H1 (cell line): ENCODE measurements around the gene LCN6. TPM values are rescaled to one million over a fixed set of nuclear protein-coding genes. Genes with fewer than 3 reads are reported as not detected.

Experiments used
- CTCF ChIA-PET: fragments of 300-600 bp; sonication (Branson Sonifier 250); formaldehyde crosslinking; loops from one replicate; lab custom pipeline; 2021; ENCODE audit not compliant: partially characterized antibody; lab: Charles Lee
- POLR2A ChIA-PET: fragments of 300-600 bp; sonication (Branson Sonifier 250); formaldehyde crosslinking; loops from one replicate; lab custom pipeline; 2021; ENCODE audit warnings: inconsistent platforms; ENCODE audit not compliant: partially characterized antibody; lab: Charles Lee
- DNase-seq, 2 experiments: peaks; one replicate each; pipeline versions ENCODE4 v3.0.0 to v3.0.0-alpha.2; 2010 to 2022; ENCODE audit warnings: low spot score in 2 of 2, low read depth in 1 of 2, mixed read lengths in 1 of 2
- FAIRE-seq: peaks from 2 replicates; lab custom pipeline; 2011; peaks lifted over from hg19 to GRCh38; lab: Jason Lieb, UNC
- H2AFZ ChIP-seq: 2 replicates; pipeline ENCODE4 v1.8.1; 2012; ENCODE audit warnings: low read length, inconsistent platforms
- H2AK5ac ChIP-seq: 2 replicates; pipeline ENCODE4 v1.6.1; 2013; ENCODE audit warnings: low read depth, low read length
- H2BK120ac ChIP-seq: replicated peaks from 2 replicates; pipeline ENCODE3; 2013; ENCODE audit warnings: low read depth, low read length, inconsistent platforms
- H2BK12ac ChIP-seq: 2 replicates; pipeline ENCODE4 v1.6.1; 2013; ENCODE audit warnings: low read depth, low read length
- H2BK15ac ChIP-seq: 2 replicates; pipeline ENCODE4 v1.6.1; 2013; ENCODE audit warnings: low read length
- H2BK20ac ChIP-seq: 2 replicates; pipeline ENCODE4 v1.6.1; 2013; ENCODE audit warnings: low read length
- H2BK5ac ChIP-seq: 2 replicates; pipeline ENCODE4 v1.6.1; 2013; ENCODE audit warnings: low read depth, low read length
- H3K14ac ChIP-seq: 2 replicates; pipeline ENCODE4 v1.6.1; 2013; ENCODE audit warnings: inconsistent platforms; ENCODE audit not compliant: insufficient read length
- H3K18ac ChIP-seq: 2 replicates; pipeline ENCODE4 v1.6.1; 2013; ENCODE audit warnings: low read length; ENCODE audit errors: extremely low read depth
- H3K23ac ChIP-seq: 2 replicates; pipeline ENCODE4 v1.6.1; 2013; ENCODE audit warnings: inconsistent platforms; ENCODE audit not compliant: insufficient read length
- H3K23me2 ChIP-seq: 2 replicates; pipeline ENCODE4 v1.6.1; 2013; ENCODE audit warnings: low read depth, low read length
- H3K27ac ChIP-seq: 2 replicates; pipeline ENCODE4 v1.6.1; 2011; ENCODE audit warnings: low read depth, low read length, inconsistent platforms
- H3K27me3 ChIP-seq, 4 experiments: replicated peaks in 1 of 4; 1 replicate in 1 of 4; 2 replicates in 3 of 4; pipeline versions ENCODE4 v1.6.1 to v1.8.1; 2011 to 2013; ENCODE audit warnings: low read length in 3 of 4, mild to moderate bottlenecking in 3 of 4, inconsistent platforms in 2 of 4, mixed read lengths in 2 of 4, moderate library complexity in 1 of 4; ENCODE audit not compliant: control insufficient read depth in 3 of 4, insufficient read depth in 3 of 4; ENCODE audit errors: extremely low read depth in 1 of 4
- H3K36me3 ChIP-seq, 4 experiments: 2 replicates each; pipeline versions ENCODE4 v1.6.1 to v1.8.1; 2011 to 2013; ENCODE audit warnings: mild to moderate bottlenecking in 4 of 4, low read length in 3 of 4, moderate library complexity in 2 of 4, control low read depth in 1 of 4, inconsistent platforms in 1 of 4; ENCODE audit not compliant: insufficient read depth in 4 of 4, control insufficient read depth in 2 of 4
- H3K4ac ChIP-seq: replicated peaks from 2 replicates; pipeline ENCODE3; 2013; ENCODE audit warnings: low read length, low read depth, mixed read lengths, inconsistent platforms; ENCODE audit not compliant: insufficient read length
- H3K4me1 ChIP-seq, 4 experiments: replicated peaks in 1 of 4; 1 replicate in 1 of 4; 2 replicates in 3 of 4; pipeline versions ENCODE4 v1.6.1 to v1.8.1; 2011 to 2013; ENCODE audit warnings: low read length in 3 of 4, inconsistent platforms in 2 of 4, mixed read lengths in 1 of 4; ENCODE audit not compliant: insufficient read depth in 4 of 4, control insufficient read depth in 3 of 4
- H3K4me2 ChIP-seq, 2 experiments: 2 replicates each; pipeline versions ENCODE4 v1.6.1 to v1.8.1; 2011 to 2013; ENCODE audit warnings: low read depth in 2 of 2, low read length in 2 of 2, control low read depth in 1 of 2, inconsistent platforms in 1 of 2, mild to moderate bottlenecking in 1 of 2; ENCODE audit not compliant: insufficient read depth in 1 of 2
- H3K4me3 ChIP-seq, 4 experiments: fragments of 200-600, 300-600 bp in 1 of 4; sonication (generic), shearing (Covaris generic), sonication (Bioruptor Twin) in 1 of 4; 2 replicates each; pipeline versions ENCODE4 v1.5.1 to v1.8.1; 2011 to 2016; ENCODE audit warnings: low read length in 4 of 4, low read depth in 3 of 4, control low read depth in 2 of 4, inconsistent platforms in 2 of 4, mild to moderate bottlenecking in 2 of 4, mixed read lengths in 1 of 4, moderate library complexity in 1 of 4; ENCODE audit not compliant: insufficient read depth in 2 of 4; ENCODE audit errors: extremely low read depth in 1 of 4
- H3K56ac ChIP-seq: replicated peaks from 2 replicates; pipeline ENCODE3; 2013; ENCODE audit warnings: low read depth, mild to moderate bottlenecking, mixed read lengths, low read length, inconsistent platforms; ENCODE audit not compliant: insufficient read length
- H3K79me1 ChIP-seq: 2 replicates; pipeline ENCODE4 v1.6.1; 2013; ENCODE audit warnings: low read depth, low read length, control low read depth
- H3K79me2 ChIP-seq, 2 experiments: 2 replicates each; pipeline versions ENCODE4 v1.6.1 to v1.8.1; 2012 to 2013; ENCODE audit warnings: low read length in 2 of 2, mild to moderate bottlenecking in 2 of 2, inconsistent platforms in 1 of 2; ENCODE audit not compliant: insufficient read depth in 2 of 2, control insufficient read depth in 1 of 2
- H3K9ac ChIP-seq, 4 experiments: replicated peaks in 1 of 4; 1 replicate in 1 of 4; 2 replicates in 3 of 4; pipeline versions ENCODE4 v1.6.1 to v1.8.1; 2011 to 2013; ENCODE audit warnings: low read depth in 3 of 4, low read length in 3 of 4, control low read depth in 2 of 4, mild to moderate bottlenecking in 2 of 4, moderate library complexity in 2 of 4, inconsistent platforms in 1 of 4; ENCODE audit errors: extremely low read depth in 1 of 4
- H3K9me3 ChIP-seq, 2 experiments: 2 replicates each; pipeline versions ENCODE4 v1.6.1 to v1.8.1; 2012 to 2013; ENCODE audit warnings: mild to moderate bottlenecking in 2 of 2, moderate library complexity in 2 of 2, control low read depth in 1 of 2, inconsistent platforms in 1 of 2, low read depth in 1 of 2, low read length in 1 of 2, mixed read lengths in 1 of 2; ENCODE audit not compliant: insufficient read depth in 2 of 2
- H4K20me1 ChIP-seq, 2 experiments: replicated peaks in 1 of 2; 2 replicates each; pipeline versions ENCODE3 to v1.8.1; 2011 to 2013; ENCODE audit warnings: inconsistent platforms in 2 of 2, low read length in 2 of 2, mild to moderate bottlenecking in 1 of 2; ENCODE audit not compliant: insufficient read depth in 2 of 2, control insufficient read depth in 1 of 2
- H4K5ac ChIP-seq: 2 replicates; pipeline ENCODE4 v1.6.1; 2013; ENCODE audit warnings: low read length, low read depth, mixed read lengths, inconsistent platforms; ENCODE audit not compliant: insufficient read length
- H4K8ac ChIP-seq: 2 replicates; pipeline ENCODE4 v1.8.0; 2013; ENCODE audit warnings: mild to moderate bottlenecking, moderate library complexity, low read length, inconsistent platforms; ENCODE audit not compliant: insufficient read depth; ENCODE audit errors: extremely low read depth
- H4K91ac ChIP-seq: replicated peaks from 2 replicates; pipeline ENCODE3; 2013; ENCODE audit warnings: low read length, mixed read lengths, inconsistent platforms; ENCODE audit not compliant: insufficient read length
- GTF2F1 ChIP-seq: IDR thresholded peaks from 2 replicates; pipeline ENCODE4 v1.6.1; 2012; ENCODE audit warnings: low read depth, low read length, improper control_type of control experiment, borderline replicate concordance
- HDAC6 ChIP-seq: IDR thresholded peaks from one replicate; pipeline ENCODE4 v1.7.1; 2012; ENCODE audit warnings: low read depth, mild to moderate bottlenecking, inconsistent platforms, low read length, moderate library complexity
- NRF1 ChIP-seq: IDR thresholded peaks from 2 replicates; pipeline ENCODE4 v1.6.1; 2011; ENCODE audit warnings: mild to moderate bottlenecking, low read depth, low read length, improper control_type of control experiment
- POLR2A ChIP-seq, 2 experiments: IDR thresholded peaks; 1 replicate in 1 of 2; 2 replicates in 1 of 2; pipeline ENCODE4 v1.6.1; 2011; ENCODE audit warnings: low read depth in 2 of 2, low read length in 2 of 2, mild to moderate bottlenecking in 2 of 2; ENCODE audit errors: control extremely low read depth in 1 of 2
- SIN3A ChIP-seq, 2 experiments: IDR thresholded peaks in 1 of 2; conservative IDR thresholded peaks in 1 of 2; 2 replicates each; pipeline ENCODE4 v1.6.1; 2011 to 2012; ENCODE audit warnings: low read length in 2 of 2, improper control_type of control experiment in 1 of 2, low read depth in 1 of 2, mild to moderate bottlenecking in 1 of 2
- YY1 ChIP-seq: IDR thresholded peaks from 2 replicates; pipeline ENCODE4 v1.6.1; 2011; ENCODE audit warnings: low read depth, mild to moderate bottlenecking, low read length
- WGBS, 2 experiments: shearing (Covaris generic) in 1 of 2; methylation state at CpG; one replicate each; pipeline versions ENCODE4 v1.1.6 to v1.1.7; 2013 to 2015; ENCODE audit warnings: low lambda C conversion rate in 2 of 2, mixed read lengths in 2 of 2, inconsistent platforms in 1 of 2, low coverage in 1 of 2, missing lambda C conversion rate in 1 of 2; ENCODE audit not compliant: insufficient replicate concordance in 2 of 2, insufficient coverage in 1 of 2, insufficient read length in 1 of 2; ENCODE audit errors: extremely low coverage in 1 of 2, missing lambda C conversion rate in 1 of 2; 5-methylcytosine and 5-hydroxymethylcytosine counted together
- polyA plus RNA-seq, 7 experiments: library from polyadenylated mRNA; depleted of rRNA in 3 of 7; stranded (reverse) in 5 of 7; unstranded in 2 of 7; fragments of >200 nt in 5 of 7; fragments of 200-250 nt in 2 of 7; gene quantifications; 1 replicate in 5 of 7; 2 replicates in 1 of 7; 4 replicates in 1 of 7; pipeline versions ENCODE4 v1.2.1 to v1.2.3, GENCODE V29; 2011 to 2013; ENCODE audit warnings: missing spikeins in 2 of 7, mixed read lengths in 2 of 7
- total RNA-seq: library from RNA; stranded (reverse); fragmentation: NEBNext Ultra II Directional; extraction: Animal tissue kit (Norgen Biotek cat#: 25700); gene quantifications from 2 replicates; pipeline ENCODE4 v1.2.1, GENCODE V29; 2021
- TF ChIP-seq, protein P1 (sequence below): IDR thresholded peaks from 2 replicates; pipeline ENCODE4 v1.6.1; 2012; ENCODE audit warnings: inconsistent platforms

Gene LCN6
- total and polyA plus RNA-seq, 2 of the 8 experiments (the other 6 are each of a cell fraction or from before 2014, with no cell fraction given): not detected

DNA sequence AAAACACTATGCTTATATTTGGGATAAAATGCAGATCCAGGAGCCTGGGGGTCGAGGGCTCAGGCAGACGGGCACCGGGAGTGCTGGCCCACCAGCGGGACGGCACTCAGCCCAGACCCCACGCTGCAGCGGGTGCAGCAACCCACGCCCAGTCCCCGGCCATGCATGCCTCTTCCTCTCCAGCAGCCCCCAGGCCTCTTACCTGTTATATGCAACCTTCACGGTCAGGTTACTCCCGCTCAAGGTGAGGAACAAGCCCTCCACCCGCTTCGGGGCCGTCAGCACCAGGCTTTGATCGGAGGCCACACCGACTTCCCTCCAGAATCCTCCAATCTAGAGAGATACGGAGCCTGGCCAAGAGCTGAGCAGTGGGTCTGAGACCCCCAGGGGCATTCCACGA is 8.5 kb upstream of the LCN6 start:
- Histone ChIP-seq H3K23me2 (no peaks in the 10 kb centered on the region), H4K20me1 (no peaks in the 10 kb centered on the region), H4K8ac (no peak overlapping the region), H2BK5ac (no peak overlapping the region), H3K4me3 (no peak overlapping the region), H3K14ac (no peak overlapping the region), H3K4ac (no peak overlapping the region), H3K56ac (no peak overlapping the region), H3K9me3 (peaks cover 2 to 8% of the 10 kb centered on the region in 2 experiments; a peak in 1 of 4 replicates), H3K9ac (no peak overlapping the region), H3K4me2 (no peak overlapping the region), H4K5ac (no peak overlapping the region), H3K18ac (no peak overlapping the region), H3K27ac (no peak overlapping the region), H4K91ac (no peak overlapping the region), H3K79me2 (no peaks in the 10 kb centered on the region), H2BK120ac (no peak overlapping the region), H3K23ac (no peak overlapping the region), H2AFZ (no peak overlapping the region), H2BK20ac (no peak overlapping the region), H3K27me3 (no peaks in the 10 kb centered on the region), H2BK15ac (no peak overlapping the region), H3K4me1 (peaks cover 0 to 4% (median 0%) of the 10 kb centered on the region in 4 experiments; a peak in 1 of 7 replicates), H3K79me1 (no peaks in the 10 kb centered on the region), H3K36me3 (no peaks in the 10 kb centered on the region)
- ChIA-PET CTCF (interaction anchor here (0.9 to 3.5 kb wide), 5 partner anchors 8 to 311 kb away, joined by 3 to 42 read pairs (median 9); partner anchors contain the start of genes LCN10 and LCN6), POLR2A (interaction anchor here (1.9 to 3.0 kb wide), 2 partner anchors 27 to 29 kb away, joined by 8 to 26 read pairs; no protein-coding TSS in a partner anchor)
- DNase-seq (no peak), FAIRE-seq (no peak)
- 88% methylated on average over 18 of the region's 18 CpGs; no CpG with 5 or more reads in 1 of the 2 experiments for WGBS, 2 experiments
- TF ChIP-seq, protein P1, sequence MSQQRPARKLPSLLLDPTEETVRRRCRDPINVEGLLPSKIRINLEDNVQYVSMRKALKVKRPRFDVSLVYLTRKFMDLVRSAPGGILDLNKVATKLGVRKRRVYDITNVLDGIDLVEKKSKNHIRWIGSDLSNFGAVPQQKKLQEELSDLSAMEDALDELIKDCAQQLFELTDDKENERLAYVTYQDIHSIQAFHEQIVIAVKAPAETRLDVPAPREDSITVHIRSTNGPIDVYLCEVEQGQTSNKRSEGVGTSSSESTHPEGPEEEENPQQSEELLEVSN: no peak
- TF ChIP-seq POLR2A (IDR thresholded peaks at IDR 0.05; ENCODE audit: control extremely low read depth in 1 of 2, low read depth in 2 of 2, low read length in 2 of 2) (no peak), HDAC6 (no peak), NRF1 (no peak), SIN3A (conservative IDR thresholded peaks at IDR 0.05 in 1 of 2, IDR thresholded peaks at IDR 0.05 in 1 of 2; ENCODE audit: low read depth in 1 of 2, low read length in 2 of 2) (no peak), GTF2F1 (no peak), YY1 (no peak)
- TF ChIP-seq, all 59 proteins: peak for 0
- Histone ChIP-seq H2BK12ac (no peak overlapping the region), H2AK5ac (no peak overlapping the region)
